ENCODE data around the gene ZFR2. TPM values are rescaled to one million over a fixed set of nuclear protein-coding genes. Genes with fewer than 3 reads are reported as not detected.

The ZFR2 gene
- polyA plus RNA-seq, 3 donors = not detected

DNA sequence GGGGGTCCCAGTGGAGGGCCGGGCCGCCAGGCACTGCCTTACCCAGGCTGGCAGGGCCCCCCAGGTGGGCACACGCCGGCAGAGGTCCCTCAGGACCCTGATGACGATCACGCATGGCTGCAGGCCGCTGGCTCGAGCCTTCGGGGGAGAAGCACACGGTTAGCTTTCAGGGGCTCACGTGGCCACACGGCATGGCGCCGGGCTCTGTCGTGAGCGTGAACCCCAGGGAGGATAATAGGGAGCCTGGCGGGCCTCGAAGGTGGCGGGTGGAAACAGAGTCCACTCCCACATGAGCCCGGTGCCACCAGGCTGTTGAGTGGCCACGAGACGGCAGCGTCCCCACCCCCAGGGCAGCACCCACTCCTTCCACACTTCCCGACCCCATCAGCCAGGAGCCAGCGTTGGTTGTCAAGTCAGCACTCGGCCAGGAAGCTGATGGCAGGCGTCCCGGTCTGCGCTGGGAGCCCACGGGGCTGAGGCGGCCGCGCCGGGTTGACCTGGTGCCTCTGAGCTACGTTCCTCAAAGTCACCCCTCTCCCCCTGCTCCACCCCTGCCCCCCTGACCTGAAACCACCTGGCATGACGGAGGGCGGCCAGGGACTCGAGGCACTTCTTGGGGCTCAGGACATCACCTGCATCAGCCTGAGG, 58.0 kb downstream of the ZFR2 start:
- H3K4me3 ChIP-seq (replicated peaks in 1 of 3; ENCODE audit: low read depth in 2 of 3, low read length in 3 of 3) = no peak overlapping the region
- intact Hi-C loops (cut with micrococcal nuclease) = no loop called here
- Mint-ChIP-seq H3K36me3 (no peaks in the 10 kb centered on the region), H3K27ac (no peak overlapping the region), H3K4me1 (peaks cover 7% of the 10 kb centered on the region), H3K27me3 (ENCODE audit: low read depth in 3 of 3) (peaks cover 2 to 16% (median 3%) of the 10 kb centered on the region in 3 donors), H3K4me3 (no peak overlapping the region), H3K9me3 (peaks cover 0 to 9% (median 4%) of the 10 kb centered on the region in 7 donors)
- H3K9ac ChIP-seq (ENCODE audit: insufficient read depth, low read length, poor library complexity, severe bottlenecking) = no peak overlapping the region
- no peak for DNase-seq
- WGBS (ENCODE audit: insufficient coverage) = 77% methylated on average over 28 of the region's 38 CpGs
- H3K4me1 ChIP-seq (ENCODE audit: control insufficient read depth in 1 of 2, insufficient read depth in 2 of 2, low read length in 2 of 2) = peaks cover 8 to 14% of the 10 kb centered on the region in 2 donors
- H3K27ac ChIP-seq (ENCODE audit: low read depth in 1 of 2, low read length in 2 of 2) = no peak overlapping the region
- H3K36me3 ChIP-seq (replicated peaks in 1 of 2; ENCODE audit: control insufficient read depth in 1 of 2, insufficient read depth in 2 of 2, low read length in 2 of 2) = no peaks in the 10 kb centered on the region
- H4K20me1 ChIP-seq (ENCODE audit: insufficient read depth, low read length) = no peaks in the 10 kb centered on the region
- H3K4me2 ChIP-seq (replicated peaks; ENCODE audit: extremely low read depth, low read length, poor library complexity, severe bottlenecking) = no peak overlapping the region
- no peaks in the 10 kb centered on the region for H3K27me3 ChIP-seq (ENCODE audit: control insufficient read depth in 2 of 2, insufficient read depth in 2 of 2, low read length in 2 of 2)
- H3K79me2 ChIP-seq (ENCODE audit: insufficient read depth, low read length) = no peaks in the 10 kb centered on the region
- H2AFZ ChIP-seq (ENCODE audit: insufficient read depth, low read depth, low read length, poor library complexity, severe bottlenecking) = no peak overlapping the region
- H3K9me3 ChIP-seq (replicated peaks in 1 of 2; ENCODE audit: control insufficient read depth in 1 of 2, insufficient read depth in 1 of 2, low read length in 2 of 2) = peaks cover 7 to 9% of the 10 kb centered on the region in 2 donors
- TF ChIP-seq, protein P1, sequence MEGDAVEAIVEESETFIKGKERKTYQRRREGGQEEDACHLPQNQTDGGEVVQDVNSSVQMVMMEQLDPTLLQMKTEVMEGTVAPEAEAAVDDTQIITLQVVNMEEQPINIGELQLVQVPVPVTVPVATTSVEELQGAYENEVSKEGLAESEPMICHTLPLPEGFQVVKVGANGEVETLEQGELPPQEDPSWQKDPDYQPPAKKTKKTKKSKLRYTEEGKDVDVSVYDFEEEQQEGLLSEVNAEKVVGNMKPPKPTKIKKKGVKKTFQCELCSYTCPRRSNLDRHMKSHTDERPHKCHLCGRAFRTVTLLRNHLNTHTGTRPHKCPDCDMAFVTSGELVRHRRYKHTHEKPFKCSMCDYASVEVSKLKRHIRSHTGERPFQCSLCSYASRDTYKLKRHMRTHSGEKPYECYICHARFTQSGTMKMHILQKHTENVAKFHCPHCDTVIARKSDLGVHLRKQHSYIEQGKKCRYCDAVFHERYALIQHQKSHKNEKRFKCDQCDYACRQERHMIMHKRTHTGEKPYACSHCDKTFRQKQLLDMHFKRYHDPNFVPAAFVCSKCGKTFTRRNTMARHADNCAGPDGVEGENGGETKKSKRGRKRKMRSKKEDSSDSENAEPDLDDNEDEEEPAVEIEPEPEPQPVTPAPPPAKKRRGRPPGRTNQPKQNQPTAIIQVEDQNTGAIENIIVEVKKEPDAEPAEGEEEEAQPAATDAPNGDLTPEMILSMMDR (IDR thresholded peaks at IDR 0.05) = no peak

DNA sequence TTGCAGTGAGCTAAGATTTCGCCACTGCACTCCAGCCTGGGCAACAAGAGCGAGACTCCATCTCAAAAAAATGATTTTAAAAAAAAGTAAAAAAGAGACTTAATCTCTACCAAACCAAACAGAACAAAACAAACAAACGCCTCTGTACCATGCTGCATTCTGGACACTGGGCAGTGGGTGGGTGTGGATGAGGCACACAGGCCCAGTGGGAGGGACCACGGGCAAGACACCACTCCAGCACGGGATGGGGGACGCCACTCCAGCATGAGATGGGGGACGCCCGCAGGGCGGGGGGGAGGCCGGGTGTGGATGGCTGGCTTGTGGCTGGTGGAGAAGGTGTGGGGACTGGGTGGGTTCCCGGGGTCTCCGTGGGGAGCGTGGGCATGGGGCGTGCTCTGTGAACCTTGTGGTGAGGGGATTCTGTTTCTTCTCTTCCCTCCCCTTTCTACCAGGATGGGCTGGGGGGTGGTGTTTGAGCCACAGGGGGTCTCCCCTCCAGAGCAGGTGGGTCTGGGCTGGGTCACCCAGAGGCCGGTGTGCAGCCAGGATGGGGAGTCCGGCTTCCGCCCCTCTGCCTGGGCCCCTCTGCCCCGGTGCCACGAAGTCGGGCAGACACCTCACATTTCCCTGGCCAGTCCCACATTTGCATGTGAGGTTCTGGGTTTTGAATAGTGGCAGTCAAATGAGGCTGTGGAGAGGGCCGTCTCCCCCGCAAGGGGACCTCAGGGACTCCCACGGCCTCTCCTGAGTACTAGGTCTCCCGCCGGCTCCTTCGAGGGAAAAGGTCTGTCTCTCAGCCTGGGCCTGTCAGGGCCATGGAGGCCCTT, 58.7 kb downstream of the ZFR2 start:
- peaks cover 7 to 9% of the 10 kb centered on the region in 2 donors for H3K9me3 ChIP-seq (replicated peaks in 1 of 2; ENCODE audit: control insufficient read depth in 1 of 2, insufficient read depth in 1 of 2, low read length in 2 of 2)
- H3K4me2 ChIP-seq (replicated peaks; ENCODE audit: extremely low read depth, low read length, poor library complexity, severe bottlenecking) = no peak overlapping the region
- H3K27ac ChIP-seq (ENCODE audit: low read depth in 1 of 2, low read length in 2 of 2) = no peak overlapping the region
- no peak overlapping the region for H3K9ac ChIP-seq (ENCODE audit: insufficient read depth, low read length, poor library complexity, severe bottlenecking)
- no peak for DNase-seq
- WGBS (ENCODE audit: insufficient coverage) = 71% methylated on average over 10 of the region's 26 CpGs
- H3K27me3 Mint-ChIP-seq (ENCODE audit: low read depth in 3 of 3) = peaks cover 2 to 16% (median 2%) of the 10 kb centered on the region in 3 donors
- H3K4me1 ChIP-seq (ENCODE audit: control insufficient read depth in 1 of 2, insufficient read depth in 2 of 2, low read length in 2 of 2) = peaks cover 8 to 14% of the 10 kb centered on the region in 2 donors
- H3K4me3 ChIP-seq (replicated peaks in 1 of 3; ENCODE audit: low read depth in 2 of 3, low read length in 3 of 3) = no peak overlapping the region
- H3K27ac Mint-ChIP-seq = no peak overlapping the region
- no peaks in the 10 kb centered on the region for H3K79me2 ChIP-seq (ENCODE audit: insufficient read depth, low read length)
- no peak overlapping the region for H3K4me3 Mint-ChIP-seq
- H3K36me3 Mint-ChIP-seq = no peaks in the 10 kb centered on the region
- no peaks in the 10 kb centered on the region for H3K27me3 ChIP-seq (ENCODE audit: control insufficient read depth in 2 of 2, insufficient read depth in 2 of 2, low read length in 2 of 2)
- no peaks in the 10 kb centered on the region for H3K36me3 ChIP-seq (replicated peaks in 1 of 2; ENCODE audit: control insufficient read depth in 1 of 2, insufficient read depth in 2 of 2, low read length in 2 of 2)
- H3K4me1 Mint-ChIP-seq = peaks cover 7% of the 10 kb centered on the region
- TF ChIP-seq, protein P1 (IDR thresholded peaks at IDR 0.05) = no peak
- no peaks in the 10 kb centered on the region for H4K20me1 ChIP-seq (ENCODE audit: insufficient read depth, low read length)
- H2AFZ ChIP-seq (ENCODE audit: insufficient read depth, low read depth, low read length, poor library complexity, severe bottlenecking) = no peak overlapping the region
- intact Hi-C loops (cut with micrococcal nuclease) = no loop called here
- H3K9me3 Mint-ChIP-seq = peaks cover 0 to 9% (median 4%) of the 10 kb centered on the region in 7 donors
